ENCODE data around the gene NFIX. TPM values are rescaled to one million over a fixed set of nuclear protein-coding genes. Genes with fewer than 3 reads are reported as not detected.

The NFIX gene
- total and polyA plus RNA-seq, 2 of the 13 experiments (the other 11 are each of a cell fraction or from before 2014, with no cell fraction given): 3.4 to 5.4 TPM

DNA sequence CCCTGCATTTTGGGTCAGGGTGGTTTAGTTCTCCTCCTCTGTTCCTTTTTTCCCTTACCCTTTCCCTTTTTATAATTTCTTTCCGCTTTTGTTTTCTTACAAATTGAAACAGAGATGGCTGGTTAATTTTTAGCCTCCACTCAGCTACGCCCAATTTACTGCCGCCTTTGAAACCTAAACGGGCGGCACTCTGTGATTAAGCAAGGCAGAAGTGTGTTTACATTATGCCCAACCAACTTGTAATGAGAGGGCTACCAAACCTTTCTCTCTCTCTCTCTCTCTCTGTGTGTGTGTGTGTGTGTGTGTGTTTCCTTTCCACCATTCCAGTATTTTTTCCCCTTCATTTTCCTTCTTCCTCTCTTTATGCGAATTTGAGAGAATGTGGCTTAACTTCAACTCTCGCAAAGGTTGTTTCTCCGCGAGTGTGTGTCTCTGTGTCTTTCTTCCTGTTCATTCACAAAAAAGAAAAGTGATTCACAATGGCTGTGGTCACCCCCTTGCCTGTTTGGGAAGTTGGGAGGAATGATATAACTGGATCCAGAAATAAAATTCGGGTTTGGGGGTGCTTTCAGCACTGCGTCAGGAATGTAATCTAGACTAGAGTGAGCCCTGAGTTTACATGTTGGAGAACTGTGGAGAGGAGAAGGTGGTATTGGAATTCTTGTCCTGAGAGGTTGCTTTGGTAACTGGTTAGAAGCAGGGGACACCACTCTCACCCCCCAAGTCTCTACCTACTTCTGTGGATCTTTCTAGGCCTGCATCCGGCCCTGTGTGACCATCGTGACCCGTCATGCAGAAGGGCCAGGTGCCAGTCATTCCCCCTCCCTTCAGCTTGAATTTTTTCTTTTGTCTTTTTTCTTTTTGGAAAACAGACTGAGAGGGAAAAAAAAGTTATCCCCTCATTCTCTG lies 31.4 kb downstream of the NFIX start:
- BruUV-seq (replicated peaks): TSS peak; percentile 38
- H3K4me3 ChIP-seq (replicated peaks in 1 of 3; ENCODE audit: insufficient read depth in 1 of 3, low read depth in 2 of 3, low read length in 3 of 3): peak overlapping the region in 2 of 3 experiments; percentile 31 to 55; a peak in 4 of 6 replicates
- ChIA-PET CTCF (ENCODE audit: low intra/inter-chr PET ratio, low total read pairs) (no interaction called here), POLR2A (interaction anchor here (0.6 to 2.4 kb wide), 8 partner anchors 13 to 824 kb away, joined by 3 to 28 read pairs (median 5); no protein-coding TSS in a partner anchor)
- H3K79me2 ChIP-seq (ENCODE audit: insufficient read depth, low read length): peaks cover 41% of the 10 kb centered on the region
- peak overlapping the region; percentile 68 for H3K9ac ChIP-seq (ENCODE audit: insufficient read depth, low read depth, low read length)
- peak; percentile 88 for FAIRE-seq
- intact Hi-C loops (cut with micrococcal nuclease; ENCODE audit: unreplicated experiment) (no loop called here), in situ Hi-C loops (cut with HindIII; ENCODE audit: extremely low pct_ligation_motif_present, low pct_unique_long_range_greater_than_20kb) (no loop called here)
- no peaks in the 10 kb centered on the region for H4K20me1 ChIP-seq (ENCODE audit: insufficient read depth, low read length)
- H2AFZ ChIP-seq (ENCODE audit: low read length): no peak overlapping the region
- H3K4me1 ChIP-seq (ENCODE audit: insufficient read depth, low read length): peaks cover 90% of the 10 kb centered on the region
- peak; percentile 76 for ATAC-seq
- peaks cover 1 to 27% of the 10 kb centered on the region in 2 experiments; a peak in 2 of 5 replicates for H3K36me3 ChIP-seq (replicated peaks in 1 of 2; ENCODE audit: control insufficient read depth in 1 of 2, insufficient read depth in 2 of 2, low read length in 2 of 2)
- H3K4me2 ChIP-seq (ENCODE audit: low read depth, low read length): peak overlapping the region; percentile 81
- peak overlapping the region; percentile 77 for H3K27ac ChIP-seq (ENCODE audit: extremely low read length, insufficient read depth, low read length)
- 41% methylated on average over 14 of the region's 14 CpGs for WGBS (ENCODE audit: low lambda C conversion rate)
- peak; percentile 96 for DNase-seq (ENCODE audit: low spot score)
- no peaks in the 10 kb centered on the region for H3K9me3 ChIP-seq (ENCODE audit: low read length)
- H3K27me3 ChIP-seq (ENCODE audit: control insufficient read depth in 1 of 2, insufficient read depth in 2 of 2, low read length in 2 of 2): no peaks in the 10 kb centered on the region
- TF ChIP-seq, protein P1, sequence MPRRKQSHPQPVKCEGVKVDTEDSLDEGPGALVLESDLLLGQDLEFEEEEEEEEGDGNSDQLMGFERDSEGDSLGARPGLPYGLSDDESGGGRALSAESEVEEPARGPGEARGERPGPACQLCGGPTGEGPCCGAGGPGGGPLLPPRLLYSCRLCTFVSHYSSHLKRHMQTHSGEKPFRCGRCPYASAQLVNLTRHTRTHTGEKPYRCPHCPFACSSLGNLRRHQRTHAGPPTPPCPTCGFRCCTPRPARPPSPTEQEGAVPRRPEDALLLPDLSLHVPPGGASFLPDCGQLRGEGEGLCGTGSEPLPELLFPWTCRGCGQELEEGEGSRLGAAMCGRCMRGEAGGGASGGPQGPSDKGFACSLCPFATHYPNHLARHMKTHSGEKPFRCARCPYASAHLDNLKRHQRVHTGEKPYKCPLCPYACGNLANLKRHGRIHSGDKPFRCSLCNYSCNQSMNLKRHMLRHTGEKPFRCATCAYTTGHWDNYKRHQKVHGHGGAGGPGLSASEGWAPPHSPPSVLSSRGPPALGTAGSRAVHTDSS (CRISPR knock-in tag; conservative IDR thresholded peaks at IDR 0.05): no peak
- TF ChIP-seq RBAK (CRISPR knock-in tag; IDR thresholded peaks at IDR 0.05) (no peak), ZNF737 (CRISPR knock-in tag; IDR thresholded peaks at IDR 0.05; ENCODE audit: borderline replicate concordance) (no peak), ATRX (CRISPR knock-in tag; IDR thresholded peaks at IDR 0.05; ENCODE audit: borderline replicate concordance) (no peak), SOX6 (IDR thresholded peaks at IDR 0.05) (no peak), SOX6 (CRISPR knock-in tag; IDR thresholded peaks at IDR 0.05) (peak; percentile 93), JARID2 (CRISPR knock-in tag; IDR thresholded peaks at IDR 0.05; ENCODE audit: insufficient replicate concordance) (no peak), NCOA2 (CRISPR knock-in tag; IDR thresholded peaks at IDR 0.05) (peak; percentile 90), ZFP90 (CRISPR knock-in tag; IDR thresholded peaks at IDR 0.05; ENCODE audit: borderline replicate concordance) (no peak; the same call in 1 of the 2 replicates), PHB2 (IDR thresholded peaks at IDR 0.05; ENCODE audit: partially characterized antibody) (no peak), CENPT (CRISPR knock-in tag; IDR thresholded peaks at IDR 0.05; ENCODE audit: low read depth) (no peak), ZNF101 (CRISPR knock-in tag; IDR thresholded peaks at IDR 0.05; ENCODE audit: borderline replicate concordance, low read depth) (no peak), NCOR1 (IDR thresholded peaks at IDR 0.05; ENCODE audit: borderline replicate concordance, low read length) (peak; percentile 90; the same call in 1 of the 2 replicates), SAP130 (CRISPR knock-in tag; IDR thresholded peaks at IDR 0.05; ENCODE audit: low read depth) (peak; percentile 95), ZNF788 (CRISPR knock-in tag; IDR thresholded peaks at IDR 0.05; ENCODE audit: borderline replicate concordance) (no peak), HNRNPLL (IDR thresholded peaks at IDR 0.05; ENCODE audit: low read depth, low read length, poor library complexity, severe bottlenecking) (no peak), NFE2L1 (CRISPR knock-in tag; IDR thresholded peaks at IDR 0.05; ENCODE audit: borderline replicate concordance) (no peak)
- TF ChIP-seq, protein P2, sequence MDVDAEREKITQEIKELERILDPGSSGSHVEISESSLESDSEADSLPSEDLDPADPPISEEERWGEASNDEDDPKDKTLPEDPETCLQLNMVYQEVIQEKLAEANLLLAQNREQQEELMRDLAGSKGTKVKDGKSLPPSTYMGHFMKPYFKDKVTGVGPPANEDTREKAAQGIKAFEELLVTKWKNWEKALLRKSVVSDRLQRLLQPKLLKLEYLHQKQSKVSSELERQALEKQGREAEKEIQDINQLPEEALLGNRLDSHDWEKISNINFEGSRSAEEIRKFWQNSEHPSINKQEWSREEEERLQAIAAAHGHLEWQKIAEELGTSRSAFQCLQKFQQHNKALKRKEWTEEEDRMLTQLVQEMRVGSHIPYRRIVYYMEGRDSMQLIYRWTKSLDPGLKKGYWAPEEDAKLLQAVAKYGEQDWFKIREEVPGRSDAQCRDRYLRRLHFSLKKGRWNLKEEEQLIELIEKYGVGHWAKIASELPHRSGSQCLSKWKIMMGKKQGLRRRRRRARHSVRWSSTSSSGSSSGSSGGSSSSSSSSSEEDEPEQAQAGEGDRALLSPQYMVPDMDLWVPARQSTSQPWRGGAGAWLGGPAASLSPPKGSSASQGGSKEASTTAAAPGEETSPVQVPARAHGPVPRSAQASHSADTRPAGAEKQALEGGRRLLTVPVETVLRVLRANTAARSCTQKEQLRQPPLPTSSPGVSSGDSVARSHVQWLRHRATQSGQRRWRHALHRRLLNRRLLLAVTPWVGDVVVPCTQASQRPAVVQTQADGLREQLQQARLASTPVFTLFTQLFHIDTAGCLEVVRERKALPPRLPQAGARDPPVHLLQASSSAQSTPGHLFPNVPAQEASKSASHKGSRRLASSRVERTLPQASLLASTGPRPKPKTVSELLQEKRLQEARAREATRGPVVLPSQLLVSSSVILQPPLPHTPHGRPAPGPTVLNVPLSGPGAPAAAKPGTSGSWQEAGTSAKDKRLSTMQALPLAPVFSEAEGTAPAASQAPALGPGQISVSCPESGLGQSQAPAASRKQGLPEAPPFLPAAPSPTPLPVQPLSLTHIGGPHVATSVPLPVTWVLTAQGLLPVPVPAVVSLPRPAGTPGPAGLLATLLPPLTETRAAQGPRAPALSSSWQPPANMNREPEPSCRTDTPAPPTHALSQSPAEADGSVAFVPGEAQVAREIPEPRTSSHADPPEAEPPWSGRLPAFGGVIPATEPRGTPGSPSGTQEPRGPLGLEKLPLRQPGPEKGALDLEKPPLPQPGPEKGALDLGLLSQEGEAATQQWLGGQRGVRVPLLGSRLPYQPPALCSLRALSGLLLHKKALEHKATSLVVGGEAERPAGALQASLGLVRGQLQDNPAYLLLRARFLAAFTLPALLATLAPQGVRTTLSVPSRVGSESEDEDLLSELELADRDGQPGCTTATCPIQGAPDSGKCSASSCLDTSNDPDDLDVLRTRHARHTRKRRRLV (CRISPR knock-in tag; IDR thresholded peaks at IDR 0.05): no peak
